Activated CD8-positive, alpha-beta memory T cell treated with anti-CD3 and anti-CD28 coated beads, Interleukin-2, amount 50 U/mL, for 1 hour (primary cell): ENCODE measurements around the gene RGN.
A peak's percentile ranks its signal among the peaks of the same experiment; 100 is the strongest.
"Not testable (repeated sequence)": the region's sequence is repeated elsewhere in the genome, so short reads cannot be mapped to it uniquely, and the experiment has no call there.

Source experiments
- DNase-seq: peaks from one replicate; pipeline ENCODE4 v3.0.0-alpha.2; 2020; ENCODE audit errors: extremely low read depth

Gene RGN

GRCh38 chrX:47116551-47117110, 38.4 kb downstream of the RGN start:
- not testable (repeated sequence) for DNase-seq

GRCh38 chrX:47124466-47124865, 46.2 kb downstream of the RGN start:
- DNase-seq = not testable (repeated sequence)

GRCh38 chrX:47129157-47129898, 51.1 kb downstream of the RGN start:
- DNase-seq = peak; percentile 69

GRCh38 chrX:47129899-47130358, 51.7 kb downstream of the RGN start:
- no peak for DNase-seq

GRCh38 chrX:47133493-47133892, 55.2 kb downstream of the RGN start:
- DNase-seq = no peak

GRCh38 chrX:47135650-47136049, 57.4 kb downstream of the RGN start:
- not testable (repeated sequence) for DNase-seq

- no peak for DNase-seq
Observed at GRCh38 chrX:47138171-47138570, 59.9 kb downstream of the RGN start.
